Stimulated activated CD4-positive, alpha-beta T cell treated with anti-CD3 and anti-CD28 coated beads, TNF-alpha, amount 100 ng/mL, for 1 hour (primary cell): ENCODE results near the gene NAA30.
"Not testable (repeated sequence)": the region's sequence is repeated elsewhere in the genome, so short reads cannot be mapped to it uniquely, and the experiment has no call there.

Experiments
- DNase-seq, 3 donors: peaks; one replicate each; pipeline ENCODE4 v3.0.0-alpha.2; 2020; ENCODE audit warnings: low read depth in 3 of 3, low spot score in 1 of 3

Gene NAA30

DNA sequence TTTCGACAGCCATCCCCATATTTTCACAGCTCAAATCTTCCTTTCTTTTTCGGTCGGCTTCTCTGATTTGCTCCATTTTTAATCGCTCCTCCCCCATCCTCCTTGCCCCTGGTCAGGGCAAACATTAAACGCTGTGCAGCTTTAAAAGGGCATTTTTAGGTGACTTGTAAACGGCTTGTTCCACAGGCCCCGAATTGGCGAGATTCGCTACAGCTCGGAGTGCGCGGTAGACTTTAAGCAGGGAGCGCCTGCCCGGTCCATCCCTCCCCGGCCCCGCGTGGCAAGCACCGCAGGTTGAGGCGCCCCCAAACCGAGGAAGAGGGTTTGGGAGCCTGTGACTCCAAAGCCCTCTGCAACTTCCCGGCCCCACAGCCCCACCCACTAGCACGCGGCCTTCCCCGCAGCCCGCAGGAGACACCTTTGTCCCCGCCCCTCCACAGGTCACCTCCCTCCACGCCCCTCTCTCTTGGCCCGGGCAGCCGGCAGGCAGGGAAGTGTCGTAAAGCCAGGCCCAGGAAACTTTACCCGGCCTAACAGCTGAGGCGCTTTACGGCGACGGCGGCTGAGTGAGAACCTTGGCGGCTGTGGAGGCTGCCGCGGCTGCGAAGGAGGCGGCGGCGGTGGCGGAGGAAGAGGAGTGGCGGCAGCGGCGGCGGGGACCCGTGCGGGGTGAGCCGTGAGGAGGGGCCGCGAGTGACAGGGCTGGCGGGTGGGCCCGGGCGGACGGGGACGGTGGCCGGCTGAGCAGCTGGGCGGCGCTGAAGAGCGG lies at the start of gene NAA30:
Gene NAA30, plus strand, starts transcription at position 550 of the 769 bp plus-strand sequence. CDS start 372 bp downstream, outside the sequence.
- peak; percentile 75 to 84 (median 82) for DNase-seq

DNA sequence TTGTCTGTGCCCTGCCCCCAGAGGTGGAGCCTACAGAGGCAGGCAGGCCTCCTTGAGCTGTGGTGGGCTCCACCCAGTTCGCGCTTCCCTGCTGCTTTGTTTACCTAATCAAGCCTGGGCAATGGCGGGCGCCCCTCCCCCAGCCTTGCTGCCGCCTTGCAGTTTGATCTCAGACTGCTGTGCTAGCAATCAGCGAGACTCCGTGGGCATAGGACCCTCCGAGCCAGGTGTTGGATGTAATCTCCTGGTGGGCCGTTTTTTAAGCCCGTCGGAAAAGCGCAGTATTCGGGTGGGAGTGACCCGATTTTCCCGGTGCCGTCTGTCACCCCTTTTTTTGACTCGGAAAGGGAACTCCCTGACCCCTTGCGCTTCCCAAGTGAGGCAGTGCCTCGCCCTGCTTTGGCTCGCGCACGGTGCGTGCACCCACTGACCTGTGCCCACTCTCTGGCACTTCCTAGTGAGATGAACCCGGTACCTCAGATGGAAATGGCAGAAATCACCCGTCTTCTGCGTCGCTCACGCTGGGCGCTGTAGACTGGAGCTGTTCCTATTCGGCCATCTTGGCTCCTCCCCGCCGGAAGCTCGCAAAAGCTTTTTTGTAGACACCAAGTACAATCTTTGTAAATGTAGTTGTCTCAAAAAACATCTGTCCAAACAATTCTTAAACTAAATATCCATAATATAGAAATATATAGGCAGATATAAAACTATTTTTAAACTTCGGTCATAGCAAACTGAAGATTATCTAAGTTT lies 46.7 kb upstream of the NAA30 start:
- DNase-seq, result not testable (repeated sequence)

DNA sequence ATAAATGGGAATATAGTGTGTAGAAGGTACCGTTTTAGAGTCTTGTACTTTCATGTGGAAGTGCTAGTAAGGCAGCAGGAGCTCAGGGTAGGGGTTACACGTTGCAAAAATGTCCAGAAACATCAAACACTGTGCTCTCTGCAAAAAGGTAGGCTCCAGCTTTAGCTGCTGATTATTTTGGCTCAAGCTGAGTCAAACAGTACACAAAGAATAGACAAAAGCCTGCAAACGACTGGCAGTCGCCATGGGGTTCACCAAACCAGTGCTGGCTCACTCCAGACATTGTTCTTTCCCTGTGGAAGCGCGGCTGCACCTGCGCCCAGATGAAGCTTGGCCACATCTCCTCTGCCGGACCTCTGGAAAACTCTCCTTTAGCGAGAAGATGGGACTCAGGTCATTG lies 45.3 kb upstream of the NAA30 start:
- no peak for DNase-seq

DNA sequence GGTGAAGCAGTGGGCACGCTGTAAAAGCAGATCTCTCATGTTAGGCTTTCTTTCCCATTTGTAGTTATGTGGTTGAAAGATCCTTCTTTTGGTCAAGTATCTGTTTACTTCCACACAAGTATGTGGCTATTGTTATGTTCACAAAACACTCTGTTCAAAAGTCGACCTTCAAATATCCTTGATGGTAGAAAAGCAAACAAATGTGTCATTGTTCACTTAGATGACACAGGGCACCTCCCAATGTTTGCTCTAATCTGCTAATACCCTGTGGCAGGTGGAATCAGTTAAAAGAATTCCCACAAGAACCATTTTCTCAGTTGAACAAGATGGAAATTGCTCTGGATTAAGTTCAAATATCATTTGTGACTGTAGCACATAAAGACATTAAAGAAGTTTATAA lies 43.6 kb upstream of the NAA30 start:
- no peak for DNase-seq

DNA sequence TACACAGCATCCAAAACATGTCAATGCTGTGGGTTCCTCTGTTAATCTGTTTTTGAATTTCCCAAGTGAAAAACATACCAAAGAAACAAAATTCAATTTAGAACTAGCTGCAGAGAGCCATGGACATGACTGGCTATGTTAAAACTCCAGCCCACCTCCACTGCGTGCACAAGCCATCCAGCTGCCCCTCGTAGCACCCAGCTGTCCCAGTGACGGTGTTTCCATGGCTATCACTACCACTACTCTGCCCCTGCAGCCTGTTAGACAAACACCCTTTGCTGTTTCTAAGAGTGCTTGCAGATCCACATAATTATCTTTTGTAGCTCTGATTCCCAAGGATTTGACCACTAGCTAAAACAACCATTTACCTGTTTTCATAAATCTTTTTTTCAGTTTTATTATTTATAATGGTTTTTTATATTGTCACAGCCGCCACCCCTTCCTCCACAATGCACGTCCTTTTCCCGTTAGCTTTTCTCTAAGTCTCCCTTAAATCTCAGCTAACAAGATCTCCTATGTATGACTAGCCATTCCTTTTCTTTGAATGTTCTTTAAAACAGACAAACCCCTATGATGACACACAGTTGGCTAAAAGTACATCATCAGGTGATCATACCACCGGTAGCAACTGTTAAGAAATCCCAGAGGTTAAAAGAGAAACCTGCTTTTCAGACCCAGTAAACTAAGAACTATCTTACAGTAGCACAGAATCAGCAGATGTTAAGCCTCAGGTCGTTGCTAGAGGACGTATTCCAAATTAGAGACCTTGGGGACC lies 37.8 kb upstream of the NAA30 start:
- DNase-seq, result no peak

DNA sequence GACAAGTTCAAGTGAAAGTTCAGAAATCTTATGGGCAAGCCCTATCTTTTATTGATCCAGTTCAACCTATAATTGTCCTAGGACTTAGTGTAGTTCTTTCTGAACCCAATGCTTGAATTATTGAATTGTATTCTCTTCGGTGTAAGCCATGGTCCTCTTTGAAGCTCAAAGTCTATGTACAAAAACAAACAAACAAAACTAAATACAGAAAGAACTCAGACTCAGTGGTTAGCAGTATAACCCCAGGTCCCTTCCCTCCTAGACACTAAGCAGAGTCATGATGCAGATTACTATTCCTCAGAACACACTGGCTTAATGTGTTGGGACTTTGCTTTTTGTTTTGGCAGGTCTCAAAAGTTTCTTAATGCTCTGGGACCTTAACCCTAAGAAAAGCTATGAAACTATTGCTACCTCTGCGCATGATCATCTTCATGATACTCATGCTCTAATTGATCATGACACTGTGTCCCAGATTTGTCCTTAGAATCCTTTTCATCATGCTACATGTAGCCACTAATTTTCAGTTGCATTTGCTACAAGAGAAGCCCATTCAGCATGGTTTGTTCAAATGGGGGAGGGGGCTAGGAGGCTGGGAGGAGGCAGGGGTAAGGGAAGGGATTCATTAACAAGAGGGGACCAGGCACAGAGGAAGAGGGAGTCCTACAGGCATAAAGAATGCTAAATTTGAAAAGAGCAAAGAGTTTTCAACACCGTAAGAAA lies 35.1 kb upstream of the NAA30 start:
- DNase-seq, result no peak

DNA sequence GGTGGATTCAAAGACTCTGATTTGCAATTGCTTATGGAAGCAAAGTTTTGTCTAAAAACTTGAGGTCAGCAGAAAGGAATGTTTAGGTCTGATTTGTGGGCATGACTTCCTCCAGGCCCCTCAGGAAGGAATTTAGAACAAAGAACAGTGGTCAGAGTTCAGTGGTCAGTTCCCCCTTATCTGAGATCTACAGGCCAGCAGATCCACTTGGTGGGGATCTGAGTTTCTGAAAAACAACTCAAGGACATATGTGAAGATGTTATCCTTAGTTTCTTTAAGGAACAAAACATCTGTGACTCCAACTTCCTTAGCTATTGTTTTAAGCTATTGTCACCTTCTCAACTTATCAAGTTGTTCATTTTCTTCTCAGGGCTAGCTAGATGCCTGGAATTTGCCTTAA lies 28.0 kb upstream of the NAA30 start:
- DNase-seq, result no peak

DNA sequence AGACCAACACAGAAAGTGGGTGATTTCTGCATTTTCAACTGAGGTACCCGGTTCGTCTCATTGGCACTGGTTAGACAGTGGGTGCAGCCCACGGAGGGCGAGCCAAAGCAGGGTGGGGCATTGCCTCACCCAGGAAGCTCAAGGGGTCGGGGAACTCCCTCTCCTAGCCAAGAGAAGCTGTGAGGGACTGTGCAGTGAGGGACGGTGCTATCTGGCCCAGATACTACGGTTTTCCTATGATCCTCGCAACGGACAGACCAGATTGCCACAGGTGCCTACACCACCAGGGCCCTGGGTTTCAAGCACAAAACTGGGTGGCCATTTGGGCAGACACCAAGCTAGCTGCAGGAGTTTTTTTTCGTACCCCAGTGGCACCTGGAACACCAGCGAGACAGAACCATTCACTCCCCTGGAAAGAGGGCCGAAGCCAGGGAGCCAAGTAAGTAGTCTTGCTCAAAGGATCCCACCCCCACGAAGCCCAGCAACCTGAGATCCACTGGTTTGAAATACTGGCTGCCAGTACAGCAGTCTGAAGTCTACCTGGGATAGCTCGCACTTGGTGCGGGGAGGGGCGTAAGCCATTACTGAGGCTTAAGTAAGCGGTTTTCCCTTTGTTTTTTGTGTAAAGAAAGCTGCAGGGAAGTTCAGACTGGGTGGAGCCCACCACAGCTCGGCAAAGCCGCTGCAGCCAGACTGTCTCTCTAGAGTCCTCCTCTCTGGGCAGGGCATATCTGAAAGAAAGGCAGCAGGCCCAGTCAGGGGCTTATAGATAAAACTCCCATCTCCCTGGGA lies 25.5 kb upstream of the NAA30 start:
- no peak for DNase-seq

DNA sequence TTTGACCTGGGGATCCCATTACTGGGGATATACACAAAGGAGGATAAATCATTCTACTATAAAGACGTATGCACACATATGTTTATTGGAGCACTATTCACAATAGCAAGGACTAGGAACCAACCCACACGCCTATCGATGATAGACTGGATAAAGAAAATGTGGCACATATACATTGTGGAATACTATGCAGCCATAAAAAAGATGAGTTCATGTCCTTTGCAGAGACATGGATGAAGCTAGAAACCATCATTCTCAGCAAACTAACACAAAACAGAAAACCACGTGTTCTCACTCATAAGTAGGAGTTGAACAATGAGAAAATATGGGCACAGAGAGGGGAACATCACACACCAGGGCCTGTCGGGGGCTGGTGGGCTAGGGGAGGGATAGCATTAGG lies 20.2 kb upstream of the NAA30 start:
- DNase-seq, result not testable (repeated sequence)

DNA sequence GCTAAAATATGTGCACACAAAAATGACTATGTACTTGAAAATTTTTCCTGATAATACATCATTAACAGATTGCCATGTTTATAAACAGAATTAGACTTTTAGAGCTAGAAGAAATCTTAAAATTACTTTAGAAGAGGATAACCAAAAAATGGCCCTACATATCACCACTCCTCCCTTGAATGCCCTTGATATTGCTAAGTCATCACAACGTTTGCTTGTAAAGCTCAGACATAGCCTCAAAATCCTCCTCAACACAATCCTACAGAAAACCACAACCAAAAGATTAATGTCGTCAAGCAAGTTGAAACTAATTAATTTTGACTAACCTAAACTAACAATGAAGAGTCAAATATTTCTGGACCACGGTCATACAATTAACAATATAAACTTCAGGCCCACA lies 19.4 kb upstream of the NAA30 start:
- no peak for DNase-seq

DNA sequence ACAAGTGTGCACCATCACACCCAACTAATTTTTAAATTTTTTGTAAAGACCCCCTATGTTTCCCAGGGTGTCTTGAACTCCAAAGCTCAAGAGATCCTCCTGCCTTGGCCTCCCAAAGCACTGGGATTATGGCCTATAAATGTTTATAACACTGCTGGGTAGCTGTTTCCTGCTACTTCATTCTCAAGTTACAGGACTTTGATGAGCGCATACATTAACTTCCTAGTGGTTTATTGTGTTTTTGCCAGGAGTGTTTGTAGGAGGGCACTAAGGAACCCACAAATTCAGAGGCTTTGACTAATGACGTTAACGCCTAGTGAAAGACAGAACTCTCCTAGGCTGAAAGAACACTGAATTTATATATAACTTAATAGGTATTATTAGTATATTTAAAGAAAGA lies 15.2 kb upstream of the NAA30 start:
- no peak for DNase-seq

DNA sequence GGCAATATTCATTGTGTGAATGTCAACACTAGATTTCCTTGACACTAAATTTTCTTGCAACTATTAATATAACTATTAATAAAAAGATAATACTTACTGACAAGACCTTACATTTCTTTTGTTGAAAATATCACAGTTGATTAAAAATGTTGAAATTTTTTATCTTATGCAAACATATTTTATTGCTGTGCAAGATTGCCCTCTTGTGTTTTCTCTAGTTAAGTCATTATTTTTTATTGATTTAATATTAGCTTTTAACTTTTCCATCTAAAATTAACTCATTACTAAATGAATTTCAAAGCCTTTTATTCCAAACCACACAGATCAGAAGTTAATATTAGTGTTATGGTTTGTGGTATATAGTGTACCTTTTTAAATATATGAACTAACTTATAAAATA lies 11.7 kb upstream of the NAA30 start:
- no peak for DNase-seq

DNA sequence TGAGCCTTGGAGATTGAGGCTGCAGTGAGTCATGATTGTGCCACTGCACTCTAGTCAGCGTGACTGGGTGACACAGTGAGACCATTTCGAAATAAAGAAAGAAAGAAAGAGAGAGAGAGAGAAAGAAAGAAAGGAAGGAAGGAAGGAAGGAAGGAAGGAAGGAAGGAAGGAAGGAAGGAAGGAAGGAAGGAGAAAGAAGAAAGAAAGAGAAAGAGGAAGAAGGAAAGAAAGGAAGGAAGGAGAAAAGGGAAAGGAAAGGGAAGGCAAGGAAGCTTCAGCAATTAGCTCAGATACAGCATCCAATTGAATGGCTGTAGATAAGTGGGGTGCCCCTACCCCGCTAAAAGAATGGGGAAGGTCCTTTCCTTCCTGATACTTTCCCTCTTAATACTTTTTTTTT lies 9.5 kb upstream of the NAA30 start:
- DNase-seq, result no peak

DNA sequence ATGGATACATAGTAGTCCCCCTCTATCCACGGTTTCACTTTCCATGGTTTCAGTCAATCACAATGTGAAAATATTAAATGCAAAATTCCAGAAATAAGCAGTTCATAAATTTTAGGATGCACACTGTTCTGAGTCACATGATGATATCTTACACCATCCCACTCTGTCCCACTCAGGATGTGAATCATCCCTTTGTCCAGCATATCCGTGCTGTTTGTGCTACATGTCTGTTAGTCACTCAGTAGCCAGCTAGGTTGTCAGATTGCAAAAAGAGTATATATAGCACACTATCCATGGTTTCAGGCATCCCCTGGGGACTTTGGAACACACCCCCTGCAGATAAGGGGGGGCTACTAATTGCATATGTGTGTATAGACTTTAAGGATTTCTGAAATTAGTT lies 8.1 kb upstream of the NAA30 start:
- DNase-seq, result no peak

DNA sequence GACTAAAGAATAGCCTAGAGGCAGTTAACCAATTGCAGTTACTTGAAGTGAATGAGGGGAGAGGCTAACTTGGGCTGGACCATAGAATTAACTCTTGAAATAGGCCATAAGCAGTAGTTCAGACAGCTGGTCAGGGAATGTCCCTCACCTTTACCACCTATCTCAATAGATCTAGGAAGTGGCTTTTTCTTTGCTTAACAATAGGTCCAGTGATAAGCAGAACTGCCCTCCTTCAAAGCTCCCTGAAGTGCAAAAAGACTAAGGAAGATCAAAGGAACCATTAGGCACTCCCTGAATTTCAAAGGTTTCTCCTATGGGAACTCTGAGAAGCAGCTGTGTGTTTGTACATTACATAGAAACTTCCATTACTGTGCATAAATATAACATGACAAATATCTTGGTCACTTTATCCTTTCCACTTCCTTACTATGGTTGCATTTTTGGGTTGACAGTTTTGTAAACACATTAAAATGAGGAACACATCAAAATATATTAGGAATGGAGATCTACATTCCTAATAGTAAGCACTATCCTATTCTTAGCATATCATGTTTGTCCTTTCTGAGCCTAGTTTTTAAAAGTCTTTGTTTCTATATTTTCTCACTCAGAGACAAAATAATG lies 7.2 kb upstream of the NAA30 start:
- DNase-seq, result no peak

DNA sequence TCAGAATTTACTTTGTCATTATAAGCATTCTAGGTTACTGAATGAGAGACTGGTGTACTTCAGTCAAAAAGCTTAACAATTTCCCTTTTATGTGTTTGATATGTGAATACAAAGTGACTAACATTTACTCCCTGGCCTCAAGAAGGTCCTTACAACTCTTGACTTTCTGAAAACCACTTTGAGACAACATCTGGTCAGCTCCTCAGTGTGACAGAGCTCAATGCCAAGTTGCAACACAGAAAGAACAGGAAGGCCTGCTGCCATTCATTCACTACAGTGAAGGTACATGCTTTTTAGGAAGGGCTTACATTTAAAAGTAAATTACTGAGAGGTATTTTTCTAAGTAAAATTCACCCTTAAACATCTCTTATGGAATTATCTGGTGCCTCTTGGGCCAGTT lies 2.3 kb upstream of the NAA30 start:
- no peak for DNase-seq

DNA sequence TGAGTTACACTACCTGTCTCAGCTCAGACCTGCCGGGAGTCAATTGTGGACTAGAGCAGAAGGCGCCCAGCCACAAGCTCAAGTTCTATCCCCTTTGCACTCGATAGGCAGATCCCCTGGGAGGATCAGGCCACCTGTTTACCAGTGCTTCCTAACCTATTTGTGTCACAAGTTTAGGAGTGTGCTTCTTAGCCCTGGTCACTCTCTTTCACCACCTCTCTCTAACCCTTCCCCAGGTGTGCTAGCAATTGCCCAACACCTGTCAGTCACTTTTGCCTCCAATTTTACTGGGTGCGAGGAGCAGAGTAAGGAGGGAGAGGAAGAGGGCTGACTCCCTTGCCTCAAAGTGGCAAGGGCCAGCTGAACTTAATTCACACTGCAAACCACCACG lies 745 bp upstream of the NAA30 start:
- DNase-seq, result no peak

DNA sequence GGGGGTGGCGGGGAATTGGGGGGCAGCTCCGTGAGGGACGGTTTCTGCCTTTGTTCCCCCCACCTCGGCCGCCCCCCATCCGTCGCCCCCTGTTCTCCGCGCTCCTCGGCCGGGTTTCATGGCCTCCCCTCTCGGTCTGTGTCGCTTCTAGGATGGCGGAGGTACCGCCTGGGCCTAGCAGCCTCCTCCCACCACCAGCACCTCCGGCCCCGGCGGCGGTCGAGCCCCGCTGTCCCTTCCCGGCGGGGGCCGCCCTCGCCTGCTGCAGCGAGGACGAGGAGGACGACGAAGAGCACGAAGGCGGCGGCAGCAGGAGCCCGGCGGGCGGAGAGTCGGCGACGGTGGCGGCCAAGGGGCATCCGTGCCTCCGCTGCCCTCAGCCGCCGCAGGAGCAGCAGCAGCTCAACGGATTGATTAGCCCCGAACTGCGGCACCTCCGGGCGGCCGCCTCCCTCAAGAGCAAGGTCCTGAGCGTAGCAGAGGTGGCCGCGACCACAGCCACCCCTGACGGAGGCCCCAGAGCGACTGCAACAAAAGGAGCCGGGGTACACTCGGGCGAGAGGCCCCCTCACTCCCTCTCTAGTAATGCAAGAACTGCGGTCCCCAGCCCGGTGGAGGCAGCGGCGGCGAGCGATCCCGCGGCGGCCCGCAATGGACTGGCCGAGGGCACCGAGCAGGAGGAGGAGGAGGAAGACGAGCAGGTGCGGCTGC lies 575 bp downstream of the NAA30 start:
- peak in 1 of 3 donors; percentile 18 for DNase-seq

DNA sequence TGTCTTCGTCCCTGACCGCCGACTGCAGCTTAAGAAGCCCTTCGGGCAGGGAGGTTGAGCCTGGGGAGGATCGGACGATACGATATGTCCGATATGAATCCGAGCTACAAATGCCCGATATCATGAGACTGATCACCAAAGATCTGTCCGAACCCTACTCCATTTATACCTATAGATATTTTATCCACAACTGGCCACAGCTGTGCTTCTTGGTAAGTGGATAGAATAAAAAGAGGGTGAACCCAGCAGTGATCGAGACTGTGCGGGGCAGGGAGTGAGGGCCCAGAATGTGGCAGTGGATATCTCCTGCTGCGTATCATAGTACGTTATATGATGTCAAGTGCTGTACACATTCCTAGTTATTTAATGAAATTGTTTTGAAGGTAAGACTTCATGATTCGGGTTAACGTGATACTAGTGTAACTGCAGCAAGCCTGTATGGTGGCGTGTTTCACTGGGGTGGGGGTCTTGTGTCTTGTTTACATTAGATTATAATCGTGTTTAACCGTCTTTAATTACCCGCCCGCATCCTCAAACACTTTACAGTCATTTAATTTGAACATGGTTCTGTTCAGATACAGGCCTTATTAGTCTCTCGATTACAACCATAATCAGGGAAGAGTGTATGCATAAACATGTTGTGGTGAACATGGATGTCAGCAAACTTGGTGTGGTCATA lies 1.3 kb downstream of the NAA30 start:
- DNase-seq, result no peak
